ENCODE data around the gene CPNE8. TPM values are rescaled to one million over a fixed set of nuclear protein-coding genes. Genes with fewer than 3 reads are reported as not detected.

CPNE8 gene
- polyA plus RNA-seq, 1 donor (not counting 4 experiments of a cell fraction or from before 2014, with no cell fraction given), result 25.7 TPM

- dilution Hi-C loops (cut with MboI; ENCODE audit: extremely low pct_ligation_motif_present, low sequenced_read_pairs), result no loop called here
- Histone ChIP-seq H3K36me3 (ENCODE audit: control insufficient read depth in 2 of 2, extremely low read depth in 1 of 2, insufficient read depth in 2 of 2, low read length in 2 of 2) (no peaks in the 10 kb centered on the region), H3K27ac (ENCODE audit: control insufficient read depth, insufficient read depth, low read length) (no peak overlapping the region)
Observed at GRCh38 chr12:38638401-38638800, 267.0 kb downstream of the CPNE8 start.

GRCh38 chr12:38633511-38633910, 271.9 kb downstream of the CPNE8 start:
- dilution Hi-C loops (cut with MboI; ENCODE audit: extremely low pct_ligation_motif_present, low sequenced_read_pairs), result no loop called here

More at GRCh38 chr12:38638401-38638800, 267.0 kb downstream of the CPNE8 start:
- Histone ChIP-seq H3K4me1 (ENCODE audit: control insufficient read depth, extremely low read depth, insufficient read depth, low read length) (no peaks in the 10 kb centered on the region), H4K20me1 (ENCODE audit: control insufficient read depth, extremely low read depth, insufficient read depth, low read length) (no peaks in the 10 kb centered on the region), H3K27me3 (ENCODE audit: control insufficient read depth, extremely low read depth, insufficient read depth, low read length) (no peaks in the 10 kb centered on the region), H3K4me2 (ENCODE audit: control insufficient read depth, extremely low read depth, insufficient read depth, low read depth, low read length) (no peak overlapping the region), H2AFZ (ENCODE audit: control insufficient read depth, low read length) (no peak overlapping the region), H3K79me2 (ENCODE audit: control insufficient read depth, insufficient read depth, low read length) (no peaks in the 10 kb centered on the region), H3K9ac (ENCODE audit: control insufficient read depth, extremely low read depth, insufficient read depth, low read length) (no peak overlapping the region), H3K9me1 (ENCODE audit: control insufficient read depth, extremely low read depth, insufficient read depth, low read length) (no peaks in the 10 kb centered on the region), H3K9me3 (ENCODE audit: control insufficient read depth, low read depth, low read length) (no peaks in the 10 kb centered on the region), H3K4me3 (ENCODE audit: control insufficient read depth in 2 of 3, extremely low read depth in 1 of 3, insufficient read depth in 2 of 3, low read depth in 1 of 3, low read length in 3 of 3) (no peak overlapping the region)
- DNase-seq (ENCODE audit: low read depth, low spot score) (no peak), FAIRE-seq (no peak)
- TF ChIP-seq EZH2 (IDR thresholded peaks at IDR 0.05; ENCODE audit: low read length), result no peak
- no peak for TF ChIP-seq CTCF (optimal IDR thresholded peaks at IDR 0.05 in 1 of 3, IDR thresholded peaks at IDR 0.05 in 1 of 3, conservative IDR thresholded peaks at IDR 0.05 in 1 of 3; ENCODE audit: extremely low read depth in 1 of 3, insufficient read depth in 2 of 3, low read length in 3 of 3)

More at GRCh38 chr12:38633511-38633910, 271.9 kb downstream of the CPNE8 start:
- H3K9ac ChIP-seq (ENCODE audit: control insufficient read depth, extremely low read depth, insufficient read depth, low read length), result no peak overlapping the region
- H3K79me2 ChIP-seq (ENCODE audit: control insufficient read depth, insufficient read depth, low read length), result no peaks in the 10 kb centered on the region
- no peak overlapping the region for H3K27ac ChIP-seq (ENCODE audit: control insufficient read depth, insufficient read depth, low read length)
- H4K20me1 ChIP-seq (ENCODE audit: control insufficient read depth, extremely low read depth, insufficient read depth, low read length), result no peaks in the 10 kb centered on the region
- no peak overlapping the region for H3K4me3 ChIP-seq (ENCODE audit: control insufficient read depth in 2 of 3, extremely low read depth in 1 of 3, insufficient read depth in 2 of 3, low read depth in 1 of 3, low read length in 3 of 3)
- TF ChIP-seq CTCF (optimal IDR thresholded peaks at IDR 0.05 in 1 of 3, IDR thresholded peaks at IDR 0.05 in 1 of 3, conservative IDR thresholded peaks at IDR 0.05 in 1 of 3; ENCODE audit: extremely low read depth in 1 of 3, insufficient read depth in 2 of 3, low read length in 3 of 3) (no peak), EZH2 (IDR thresholded peaks at IDR 0.05; ENCODE audit: low read length) (no peak)
- H3K27me3 ChIP-seq (ENCODE audit: control insufficient read depth, extremely low read depth, insufficient read depth, low read length), result no peaks in the 10 kb centered on the region
- no peak overlapping the region for H2AFZ ChIP-seq (ENCODE audit: control insufficient read depth, low read length)
- no peaks in the 10 kb centered on the region for H3K9me3 ChIP-seq (ENCODE audit: control insufficient read depth, low read depth, low read length)
- no peaks in the 10 kb centered on the region for H3K4me1 ChIP-seq (ENCODE audit: control insufficient read depth, extremely low read depth, insufficient read depth, low read length)
- FAIRE-seq (no peak), DNase-seq (ENCODE audit: low read depth, low spot score) (no peak)
- H3K4me2 ChIP-seq (ENCODE audit: control insufficient read depth, extremely low read depth, insufficient read depth, low read depth, low read length), result no peak overlapping the region
- no peaks in the 10 kb centered on the region for H3K9me1 ChIP-seq (ENCODE audit: control insufficient read depth, extremely low read depth, insufficient read depth, low read length)
- H3K36me3 ChIP-seq (ENCODE audit: control insufficient read depth in 2 of 2, extremely low read depth in 1 of 2, insufficient read depth in 2 of 2, low read length in 2 of 2), result no peaks in the 10 kb centered on the region
